GM18507 (cell line): ENCODE data around the gene APBA3.

Source experiments
- DNase-seq: peaks from one replicate; pipeline ENCODE4 v3.0.0; 2011; ENCODE audit warnings: low read depth; ENCODE audit not compliant: insufficient read length; ENCODE audit errors: extremely low spot score
- FAIRE-seq: peaks from 2 replicates; lab custom pipeline; 2011; peaks lifted over from hg19 to GRCh38; lab: Jason Lieb, UNC

The APBA3 gene

GRCh38 chr19:3723883-3724282 lies 37.6 kb downstream of the APBA3 start:
- FAIRE-seq (no peak), DNase-seq (no peak)

DNA sequence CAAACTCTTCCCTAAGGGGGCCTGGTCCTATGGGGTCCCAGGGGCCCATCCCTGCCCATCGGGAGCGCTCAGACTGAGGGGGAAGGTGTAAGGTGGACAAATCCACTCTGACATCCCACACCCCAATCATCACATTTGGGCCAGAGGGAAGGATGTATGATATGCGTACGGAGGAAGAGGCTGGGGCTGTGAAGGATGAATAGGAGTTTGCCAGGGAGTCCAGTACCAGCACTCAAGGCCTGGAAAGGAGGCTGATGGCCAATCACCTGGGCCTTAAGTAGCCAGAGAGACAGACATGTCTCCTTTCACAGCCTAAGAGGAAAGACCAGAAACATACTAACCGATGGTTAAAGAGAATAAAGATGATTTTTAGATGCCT lies 38.4 kb downstream of the APBA3 start:
- DNase-seq (no peak), FAIRE-seq (no peak)

DNA sequence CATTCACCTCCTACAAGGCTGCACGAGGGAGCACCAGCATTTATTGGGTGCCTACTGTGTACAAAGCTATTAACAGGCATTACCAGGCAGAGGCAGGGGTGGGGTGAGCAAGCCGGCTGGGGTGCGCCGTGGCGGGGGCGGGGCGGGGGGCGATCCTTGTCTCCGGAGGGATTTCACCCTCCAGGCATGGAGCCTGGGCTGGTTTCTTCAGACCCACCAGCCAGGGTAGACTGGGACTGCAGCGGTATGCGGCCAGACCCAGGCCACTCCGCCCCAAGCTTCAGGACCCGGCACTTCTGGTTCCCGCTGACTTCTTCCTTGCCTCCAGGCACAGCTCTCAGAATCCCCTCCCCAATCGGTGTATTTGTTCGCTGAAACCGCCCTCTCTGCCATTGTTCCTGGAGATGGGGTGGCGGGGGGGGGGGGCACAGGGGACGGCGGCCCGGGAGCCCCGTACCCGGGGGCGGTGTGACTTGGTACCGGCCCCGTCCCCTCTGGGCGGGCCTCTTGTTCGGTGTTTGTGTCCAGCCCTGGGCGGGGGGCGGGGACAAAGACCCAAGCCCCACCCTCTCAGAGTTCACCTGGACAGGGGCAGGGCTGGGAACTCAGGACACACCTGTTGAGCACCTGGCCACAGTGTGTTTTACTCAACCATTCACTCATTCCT lies 38.9 kb downstream of the APBA3 start:
- FAIRE-seq (no peak), DNase-seq (no peak)

DNA sequence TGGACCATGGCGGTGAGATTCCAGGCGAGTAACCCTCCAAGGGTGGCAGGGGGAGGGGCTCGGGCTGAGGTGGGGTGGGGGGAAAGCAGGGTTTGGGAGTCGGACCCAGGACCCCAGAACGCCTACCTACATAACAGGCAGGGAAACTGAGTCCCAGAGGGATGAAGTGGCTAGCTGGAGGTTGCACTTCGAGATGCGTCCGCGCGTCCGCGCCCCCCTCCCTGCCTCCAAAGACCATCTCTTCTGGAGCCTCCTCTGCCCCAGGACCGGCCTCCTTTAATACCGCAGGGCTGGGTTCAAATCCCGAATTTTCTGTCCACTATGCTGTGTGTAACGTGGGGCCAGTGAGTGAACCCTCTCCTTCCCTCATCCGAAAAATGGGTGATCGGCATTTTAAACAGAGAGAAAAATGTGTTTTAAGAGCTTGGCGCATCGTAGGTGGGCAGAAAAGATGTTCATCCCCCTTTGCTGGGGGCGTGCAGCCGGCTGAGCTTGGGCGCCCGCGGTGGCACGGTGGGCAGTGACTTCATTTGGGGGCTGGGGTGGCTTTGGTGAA lies 39.5 kb downstream of the APBA3 start:
- DNase-seq (no peak), FAIRE-seq (no peak)

DNA sequence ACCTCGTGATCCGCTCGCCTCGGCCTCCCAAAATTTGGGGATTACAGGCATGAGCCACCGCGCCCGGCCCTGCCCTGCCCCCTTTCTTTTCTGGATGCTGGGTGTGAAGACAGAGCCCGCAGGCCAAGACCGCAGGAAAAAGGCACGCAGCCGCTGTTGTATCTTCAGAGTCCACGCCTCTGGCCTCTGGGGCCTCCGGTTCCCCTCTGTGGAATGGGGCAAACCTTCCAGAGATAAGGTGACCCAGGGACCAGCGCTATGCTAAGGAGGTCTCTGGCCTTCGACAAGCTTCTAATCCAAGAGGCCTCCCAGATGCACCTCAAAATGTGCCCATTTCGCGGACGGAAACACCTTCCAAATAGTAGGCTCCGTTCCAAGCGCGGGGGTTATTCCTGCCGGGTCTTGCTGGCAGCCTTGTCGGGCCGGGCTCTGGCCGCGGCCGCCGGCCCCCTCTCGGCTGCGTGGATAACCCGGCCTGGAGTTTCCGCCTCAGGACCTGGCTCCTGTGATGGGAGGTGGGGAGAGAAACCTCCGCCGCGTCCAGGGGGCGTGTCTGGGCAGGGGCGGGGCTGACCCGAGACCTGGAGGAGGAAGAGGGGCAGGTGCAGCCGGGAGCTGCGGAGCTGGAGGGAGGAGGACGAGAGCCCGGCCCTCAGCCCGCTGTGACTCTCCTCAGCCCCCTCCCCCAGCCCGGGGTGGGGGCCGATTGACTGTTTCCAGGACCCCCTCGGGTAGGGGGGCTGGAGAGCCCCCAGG lies 40.2 kb downstream of the APBA3 start:
- peak; percentile 54 for FAIRE-seq

DNA sequence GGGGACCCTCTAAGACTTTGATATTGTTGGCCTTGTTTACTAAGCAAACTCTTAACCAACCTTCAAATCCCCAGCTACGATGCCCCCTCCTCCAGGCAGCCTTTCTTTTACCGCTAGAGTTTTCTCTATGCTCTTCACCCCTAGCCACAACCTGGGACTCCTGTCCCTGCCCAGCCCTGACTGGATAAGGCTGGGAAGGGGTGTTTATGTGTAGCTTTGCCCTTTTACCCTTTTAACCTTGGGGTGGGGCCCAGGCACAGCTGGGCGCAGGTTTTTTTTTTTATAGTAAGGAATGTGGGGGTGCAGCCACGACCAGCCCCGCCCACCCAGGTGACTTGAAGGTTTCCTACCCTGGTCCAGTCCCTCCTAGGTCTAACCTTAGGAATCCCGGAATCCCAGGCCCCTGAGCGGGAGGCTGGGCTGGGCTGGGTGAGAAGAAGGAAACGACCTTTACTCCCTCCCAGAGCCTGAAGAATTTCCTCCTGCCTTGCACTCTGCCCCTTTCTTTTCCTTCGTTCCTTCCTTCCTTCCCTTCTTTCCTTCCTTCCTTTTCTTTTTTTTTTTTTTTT lies 41.1 kb downstream of the APBA3 start:
- DNase-seq (no peak), FAIRE-seq (no peak)

More for the DNA sequence above, 40.2 kb downstream of the APBA3 start:
- peak; percentile 83 for DNase-seq

- no peak for DNase-seq
These were observed 41.6 kb downstream of the APBA3 start for GRCh38 chr19:3719868-3720267.

GRCh38 chr19:3716147-3716668 lies 45.3 kb downstream of the APBA3 start:
- FAIRE-seq: no peak
- DNase-seq: no peak

More at GRCh38 chr19:3719868-3720267, 41.6 kb downstream of the APBA3 start:
- FAIRE-seq: no peak

GRCh38 chr19:3712663-3713611 lies 48.6 kb downstream of the APBA3 start:
- no peak for DNase-seq
- FAIRE-seq: no peak

GRCh38 chr19:3710265-3710812 lies 51.2 kb downstream of the APBA3 start:
- DNase-seq: no peak
- FAIRE-seq: no peak

DNA sequence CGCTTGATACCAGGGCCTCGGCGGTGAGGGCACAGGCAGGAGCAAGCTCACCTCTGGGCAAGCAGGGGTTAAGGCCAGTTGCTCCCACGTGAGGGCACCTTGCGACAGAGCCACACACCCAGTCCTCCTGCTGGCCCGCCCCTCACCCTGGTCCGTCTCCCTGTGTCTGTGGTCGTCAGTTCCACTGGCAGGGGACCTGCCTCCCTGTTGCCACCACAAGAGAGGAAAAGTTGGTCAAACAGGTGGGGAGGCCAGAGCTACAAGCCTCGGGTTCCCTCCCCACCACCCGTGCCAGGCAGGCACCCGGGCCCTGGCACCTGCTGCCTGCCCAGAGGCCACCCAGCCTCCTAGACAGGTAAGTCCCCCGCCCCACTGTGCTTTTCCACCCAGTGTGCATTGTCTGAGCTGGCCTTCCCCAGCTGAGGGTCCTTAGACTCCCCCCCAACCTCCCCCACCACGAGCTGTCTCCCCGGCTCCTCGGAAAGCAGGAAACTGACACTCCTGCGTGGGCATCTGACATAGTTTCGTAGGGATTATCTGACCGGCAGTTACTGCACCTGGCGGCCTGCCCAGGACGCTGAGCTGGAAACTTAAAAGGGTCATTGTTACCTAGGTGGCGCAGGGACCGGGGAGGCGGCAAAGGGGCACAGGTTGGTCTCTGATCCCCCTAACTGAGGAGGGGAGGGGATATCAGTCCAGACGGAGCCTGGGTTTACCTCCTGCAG lies 53.1 kb downstream of the APBA3 start, which contains the start of gene TJP3:
Gene TJP3, plus strand, starts transcription at position 178 of the 725 bp plus-strand sequence. CDS start 20,049 bp downstream, outside the sequence.
- DNase-seq: no peak
- no peak for FAIRE-seq

GRCh38 chr19:3707868-3708206 lies 53.7 kb downstream of the APBA3 start:
- DNase-seq: no peak
- no peak for FAIRE-seq

DNA sequence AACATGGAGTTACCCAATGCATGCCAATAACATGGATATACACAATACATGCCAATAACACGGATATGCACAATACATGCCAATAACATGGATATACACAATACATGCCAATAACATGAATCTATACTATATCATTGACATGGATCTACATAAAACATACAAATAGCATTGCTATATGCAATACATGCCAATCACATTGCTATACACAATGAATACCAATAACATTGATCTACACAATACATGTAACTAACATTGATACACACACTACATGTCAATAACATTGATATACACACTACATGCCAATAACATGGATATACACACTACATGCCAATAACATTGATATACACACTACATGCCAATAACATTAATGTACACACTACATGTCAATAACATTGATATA lies 60.3 kb downstream of the APBA3 start:
- DNase-seq: no peak
- no peak for FAIRE-seq
